GM10847 (cell line): ENCODE results near the gene LTBP3.

Experiments used
- POLR2A ChIP-seq: IDR thresholded peaks from 2 replicates; pipeline ENCODE4 v1.6.1; 2011; ENCODE audit not compliant: insufficient read length; ENCODE audit errors: extremely low read depth

The LTBP3 gene

DNA sequence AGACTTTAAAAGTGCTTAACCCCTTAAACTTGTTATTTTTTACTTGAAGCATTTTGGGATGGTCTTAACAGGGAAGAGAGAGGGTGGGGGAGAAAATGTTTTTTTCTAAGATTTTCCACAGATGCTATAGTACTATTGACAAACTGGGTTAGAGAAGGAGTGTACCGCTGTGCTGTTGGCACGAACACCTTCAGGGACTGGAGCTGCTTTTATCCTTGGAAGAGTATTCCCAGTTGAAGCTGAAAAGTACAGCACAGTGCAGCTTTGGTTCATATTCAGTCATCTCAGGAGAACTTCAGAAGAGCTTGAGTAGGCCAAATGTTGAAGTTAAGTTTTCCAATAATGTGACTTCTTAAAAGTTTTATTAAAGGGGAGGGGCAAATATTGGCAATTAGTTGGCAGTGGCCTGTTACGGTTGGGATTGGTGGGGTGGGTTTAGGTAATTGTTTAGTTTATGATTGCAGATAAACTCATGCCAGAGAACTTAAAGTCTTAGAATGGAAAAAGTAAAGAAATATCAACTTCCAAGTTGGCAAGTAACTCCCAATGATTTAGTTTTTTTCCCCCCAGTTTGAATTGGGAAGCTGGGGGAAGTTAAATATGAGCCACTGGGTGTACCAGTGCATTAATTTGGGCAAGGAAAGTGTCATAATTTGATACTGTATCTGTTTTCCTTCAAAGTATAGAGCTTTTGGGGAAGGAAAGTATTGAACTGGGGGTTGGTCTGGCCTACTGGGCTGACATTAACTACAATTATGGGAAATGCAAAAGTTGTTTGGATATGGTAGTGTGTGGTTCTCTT, 56.5 kb downstream of the LTBP3 start:
- no peak for TF ChIP-seq POLR2A

DNA sequence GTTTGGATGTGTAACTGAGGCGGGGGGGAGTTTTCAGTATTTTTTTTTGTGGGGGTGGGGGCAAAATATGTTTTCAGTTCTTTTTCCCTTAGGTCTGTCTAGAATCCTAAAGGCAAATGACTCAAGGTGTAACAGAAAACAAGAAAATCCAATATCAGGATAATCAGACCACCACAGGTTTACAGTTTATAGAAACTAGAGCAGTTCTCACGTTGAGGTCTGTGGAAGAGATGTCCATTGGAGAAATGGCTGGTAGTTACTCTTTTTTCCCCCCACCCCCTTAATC, 57.0 kb downstream of the LTBP3 start:
- no peak for TF ChIP-seq POLR2A

DNA sequence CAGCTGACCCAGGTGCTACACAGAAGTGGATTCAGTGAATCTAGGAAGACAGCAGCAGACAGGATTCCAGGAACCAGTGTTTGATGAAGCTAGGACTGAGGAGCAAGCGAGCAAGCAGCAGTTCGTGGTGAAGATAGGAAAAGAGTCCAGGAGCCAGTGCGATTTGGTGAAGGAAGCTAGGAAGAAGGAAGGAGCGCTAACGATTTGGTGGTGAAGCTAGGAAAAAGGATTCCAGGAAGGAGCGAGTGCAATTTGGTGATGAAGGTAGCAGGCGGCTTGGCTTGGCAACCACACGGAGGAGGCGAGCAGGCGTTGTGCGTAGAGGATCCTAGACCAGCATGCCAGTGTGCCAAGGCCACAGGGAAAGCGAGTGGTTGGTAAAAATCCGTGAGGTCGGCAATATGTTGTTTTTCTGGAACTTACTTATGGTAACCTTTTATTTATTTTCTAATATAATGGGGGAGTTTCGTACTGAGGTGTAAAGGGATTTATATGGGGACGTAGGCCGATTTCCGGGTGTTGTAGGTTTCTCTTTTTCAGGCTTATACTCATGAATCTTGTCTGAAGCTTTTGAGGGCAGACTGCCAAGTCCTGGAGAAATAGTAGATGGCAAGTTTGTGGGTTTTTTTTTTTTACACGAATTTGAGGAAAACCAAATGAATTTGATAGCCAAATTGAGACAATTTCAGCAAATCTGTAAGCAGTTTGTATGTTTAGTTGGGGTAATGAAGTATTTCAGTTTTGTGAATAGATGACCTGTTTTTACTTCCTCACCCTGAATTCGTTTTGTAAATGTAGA, 57.6 kb downstream of the LTBP3 start:
- peak; percentile 93 for TF ChIP-seq POLR2A

DNA sequence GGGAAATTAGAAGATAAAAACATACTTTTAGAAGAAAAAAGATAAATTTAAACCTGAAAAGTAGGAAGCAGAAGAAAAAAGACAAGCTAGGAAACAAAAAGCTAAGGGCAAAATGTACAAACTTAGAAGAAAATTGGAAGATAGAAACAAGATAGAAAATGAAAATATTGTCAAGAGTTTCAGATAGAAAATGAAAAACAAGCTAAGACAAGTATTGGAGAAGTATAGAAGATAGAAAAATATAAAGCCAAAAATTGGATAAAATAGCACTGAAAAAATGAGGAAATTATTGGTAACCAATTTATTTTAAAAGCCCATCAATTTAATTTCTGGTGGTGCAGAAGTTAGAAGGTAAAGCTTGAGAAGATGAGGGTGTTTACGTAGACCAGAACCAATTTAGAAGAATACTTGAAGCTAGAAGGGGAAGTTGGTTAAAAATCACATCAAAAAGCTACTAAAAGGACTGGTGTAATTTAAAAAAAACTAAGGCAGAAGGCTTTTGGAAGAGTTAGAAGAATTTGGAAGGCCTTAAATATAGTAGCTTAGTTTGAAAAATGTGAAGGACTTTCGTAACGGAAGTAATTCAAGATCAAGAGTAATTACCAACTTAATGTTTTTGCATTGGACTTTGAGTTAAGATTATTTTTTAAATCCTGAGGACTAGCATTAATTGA, 58.3 kb downstream of the LTBP3 start:
- TF ChIP-seq POLR2A = no peak

DNA sequence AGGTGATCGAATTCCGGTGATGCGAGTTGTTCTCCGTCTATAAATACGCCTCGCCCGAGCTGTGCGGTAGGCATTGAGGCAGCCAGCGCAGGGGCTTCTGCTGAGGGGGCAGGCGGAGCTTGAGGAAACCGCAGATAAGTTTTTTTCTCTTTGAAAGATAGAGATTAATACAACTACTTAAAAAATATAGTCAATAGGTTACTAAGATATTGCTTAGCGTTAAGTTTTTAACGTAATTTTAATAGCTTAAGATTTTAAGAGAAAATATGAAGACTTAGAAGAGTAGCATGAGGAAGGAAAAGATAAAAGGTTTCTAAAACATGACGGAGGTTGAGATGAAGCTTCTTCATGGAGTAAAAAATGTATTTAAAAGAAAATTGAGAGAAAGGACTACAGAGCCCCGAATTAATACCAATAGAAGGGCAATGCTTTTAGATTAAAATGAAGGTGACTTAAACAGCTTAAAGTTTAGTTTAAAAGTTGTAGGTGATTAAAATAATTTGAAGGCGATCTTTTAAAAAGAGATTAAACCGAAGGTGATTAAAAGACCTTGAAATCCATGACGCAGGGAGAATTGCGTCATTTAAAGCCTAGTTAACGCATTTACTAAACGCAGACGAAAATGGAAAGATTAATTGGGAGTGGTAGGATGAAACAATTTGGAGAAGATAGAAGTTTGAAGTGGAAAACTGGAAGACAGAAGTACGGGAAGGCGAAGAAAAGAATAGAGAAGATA, 59.0 kb downstream of the LTBP3 start, which contains the start of gene MALAT1:
TSS of gene MALAT1 (plus strand) at position 69 of the 736 bp plus-strand sequence.
- peak; percentile 100 for TF ChIP-seq POLR2A

DNA sequence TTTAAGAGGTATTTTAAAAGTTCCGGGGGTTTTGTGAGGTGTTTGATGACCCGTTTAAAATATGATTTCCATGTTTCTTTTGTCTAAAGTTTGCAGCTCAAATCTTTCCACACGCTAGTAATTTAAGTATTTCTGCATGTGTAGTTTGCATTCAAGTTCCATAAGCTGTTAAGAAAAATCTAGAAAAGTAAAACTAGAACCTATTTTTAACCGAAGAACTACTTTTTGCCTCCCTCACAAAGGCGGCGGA, 59.5 kb downstream of the LTBP3 start:
- TF ChIP-seq POLR2A = no peak

DNA sequence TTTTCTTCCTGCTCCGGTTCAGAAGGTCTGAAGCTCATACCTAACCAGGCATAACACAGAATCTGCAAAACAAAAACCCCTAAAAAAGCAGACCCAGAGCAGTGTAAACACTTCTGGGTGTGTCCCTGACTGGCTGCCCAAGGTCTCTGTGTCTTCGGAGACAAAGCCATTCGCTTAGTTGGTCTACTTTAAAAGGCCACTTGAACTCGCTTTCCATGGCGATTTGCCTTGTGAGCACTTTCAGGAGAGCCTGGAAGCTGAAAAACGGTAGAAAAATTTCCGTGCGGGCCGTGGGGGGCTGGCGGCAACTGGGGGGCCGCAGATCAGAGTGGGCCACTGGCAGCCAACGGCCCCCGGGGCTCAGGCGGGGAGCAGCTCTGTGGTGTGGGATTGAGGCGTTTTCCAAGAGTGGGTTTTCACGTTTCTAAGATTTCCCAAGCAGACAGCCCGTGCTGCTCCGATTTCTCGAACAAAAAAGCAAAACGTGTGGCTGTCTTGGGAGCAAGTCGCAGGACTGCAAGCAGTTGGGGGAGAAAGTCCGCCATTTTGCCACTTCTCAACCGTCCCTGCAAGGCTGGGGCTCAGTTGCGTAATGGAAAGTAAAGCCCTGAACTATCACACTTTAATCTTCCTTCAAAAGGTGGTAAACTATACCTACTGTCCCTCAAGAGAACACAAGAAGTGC, 60.0 kb downstream of the LTBP3 start:
- TF ChIP-seq POLR2A = peak; percentile 34

DNA sequence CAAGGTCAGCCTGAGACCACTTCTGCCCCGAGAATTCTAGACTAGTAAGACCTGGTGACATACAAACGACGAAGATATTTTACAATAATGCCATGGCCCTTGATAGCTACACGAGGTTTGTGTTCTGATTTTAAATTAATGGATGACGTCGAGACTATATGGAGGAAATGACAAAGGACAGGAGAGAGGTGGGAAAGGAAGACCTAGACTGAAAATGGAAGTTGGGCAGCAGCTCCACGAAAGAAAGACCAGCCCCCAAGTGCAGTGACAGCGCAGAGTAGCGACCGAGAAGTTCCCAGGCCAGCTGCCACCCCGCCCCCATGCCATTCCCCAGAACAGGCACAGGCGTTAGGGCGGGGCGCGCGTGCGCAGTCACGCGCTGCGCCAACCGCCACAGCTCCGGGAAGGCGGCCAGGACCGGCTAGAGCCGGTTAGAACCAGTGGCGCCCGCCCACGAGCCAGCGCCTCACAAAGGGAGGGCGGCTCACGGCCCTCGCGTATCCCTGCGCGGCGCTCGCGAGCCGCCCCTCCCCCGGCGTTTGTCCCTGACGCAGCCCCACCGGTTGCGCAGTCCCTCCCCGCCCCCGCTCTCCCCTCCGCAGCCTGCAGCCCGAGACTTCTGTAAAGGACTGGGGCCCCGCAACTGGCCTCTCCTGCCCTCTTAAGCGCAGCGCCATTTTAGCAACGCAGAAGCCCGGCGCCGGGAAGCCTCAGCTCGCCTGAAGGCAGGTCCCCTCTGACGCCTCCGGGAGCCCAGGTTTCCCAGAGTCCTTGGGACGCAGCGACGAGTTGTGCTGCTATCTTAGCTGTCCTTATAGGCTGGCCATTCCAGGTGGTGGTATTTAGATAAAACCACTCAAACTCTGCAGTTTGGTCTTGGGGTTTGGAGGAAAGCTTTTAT, 60.8 kb downstream of the LTBP3 start:
- TF ChIP-seq POLR2A = peak; percentile 44

DNA sequence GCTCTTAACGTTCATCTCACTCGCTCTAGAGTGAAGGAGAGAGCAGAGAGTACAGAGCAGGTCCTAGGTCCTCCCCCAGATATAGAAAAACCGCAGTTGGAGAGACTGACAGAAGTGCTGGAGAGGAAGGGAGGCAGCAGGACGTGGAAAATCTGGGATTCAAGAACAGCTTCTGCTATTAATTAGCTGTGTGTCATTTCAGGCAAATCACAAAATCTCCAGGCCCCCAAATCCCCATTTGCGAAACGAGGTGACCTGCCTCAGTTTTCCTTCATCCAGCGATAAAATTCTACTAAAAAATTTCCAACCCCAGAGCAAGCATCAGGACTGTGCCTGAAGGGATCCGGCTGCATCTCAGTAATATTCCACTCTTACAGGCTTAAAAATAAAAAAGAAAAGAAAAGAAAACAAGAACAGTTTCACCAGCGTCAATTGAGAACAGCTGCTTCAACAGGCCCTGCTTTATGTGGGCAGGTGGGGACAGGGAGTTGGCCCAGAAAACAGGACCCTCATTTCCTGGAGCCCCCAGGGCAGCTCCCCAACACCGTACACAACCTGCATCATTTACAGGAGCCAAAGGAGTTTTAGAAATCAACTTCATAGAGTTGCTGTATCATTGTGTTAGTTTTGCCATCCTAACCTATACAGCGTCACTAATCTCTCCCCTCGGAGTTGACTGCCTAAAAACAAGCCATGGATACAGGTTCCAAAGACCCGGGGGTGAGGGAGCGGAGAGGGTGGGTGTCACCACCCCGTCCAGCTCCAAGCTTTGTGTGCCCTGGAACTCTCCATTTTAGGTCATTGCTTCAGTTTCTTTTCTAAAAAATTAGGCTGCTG, 61.6 kb downstream of the LTBP3 start:
- TF ChIP-seq POLR2A = no peak

DNA sequence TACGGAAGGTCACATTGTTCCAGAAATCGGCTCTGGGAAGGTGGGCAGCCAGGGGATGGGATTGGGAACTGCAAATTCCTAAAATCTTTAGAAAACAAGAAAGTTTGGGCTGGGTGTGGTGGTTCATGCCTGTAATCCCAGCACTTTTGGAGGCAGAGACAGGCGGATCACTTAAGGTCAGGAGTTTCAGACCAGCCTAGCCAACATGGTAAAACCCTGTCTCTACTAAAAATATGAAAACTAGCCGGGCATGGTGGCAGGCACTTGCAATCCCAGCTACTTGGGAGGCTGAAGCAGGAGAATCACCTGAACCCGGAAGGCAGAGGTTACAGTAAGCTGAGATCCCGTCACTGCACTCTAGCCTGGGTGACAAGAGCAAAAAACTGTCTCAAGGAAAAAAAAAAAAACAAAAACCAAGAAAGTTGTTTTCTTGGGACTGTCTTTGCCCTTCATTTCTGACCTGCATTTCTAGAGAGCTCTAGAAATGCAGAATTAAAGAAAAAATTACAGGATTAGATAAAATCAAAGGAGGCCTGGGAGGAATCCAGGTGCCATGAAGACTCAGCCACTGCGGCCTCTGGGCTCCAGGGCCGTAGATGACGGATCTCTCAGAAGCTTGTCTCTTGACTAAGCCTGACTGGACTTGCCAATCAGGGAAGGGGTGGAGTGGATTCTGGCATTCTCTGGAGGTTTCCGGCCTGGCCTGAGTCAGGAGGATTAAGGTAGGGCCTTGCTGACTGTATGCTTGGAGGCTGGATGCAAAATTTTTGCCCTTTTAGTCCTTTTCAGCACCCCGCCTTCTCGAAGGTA, 64.6 kb downstream of the LTBP3 start:
- TF ChIP-seq POLR2A = no peak

DNA sequence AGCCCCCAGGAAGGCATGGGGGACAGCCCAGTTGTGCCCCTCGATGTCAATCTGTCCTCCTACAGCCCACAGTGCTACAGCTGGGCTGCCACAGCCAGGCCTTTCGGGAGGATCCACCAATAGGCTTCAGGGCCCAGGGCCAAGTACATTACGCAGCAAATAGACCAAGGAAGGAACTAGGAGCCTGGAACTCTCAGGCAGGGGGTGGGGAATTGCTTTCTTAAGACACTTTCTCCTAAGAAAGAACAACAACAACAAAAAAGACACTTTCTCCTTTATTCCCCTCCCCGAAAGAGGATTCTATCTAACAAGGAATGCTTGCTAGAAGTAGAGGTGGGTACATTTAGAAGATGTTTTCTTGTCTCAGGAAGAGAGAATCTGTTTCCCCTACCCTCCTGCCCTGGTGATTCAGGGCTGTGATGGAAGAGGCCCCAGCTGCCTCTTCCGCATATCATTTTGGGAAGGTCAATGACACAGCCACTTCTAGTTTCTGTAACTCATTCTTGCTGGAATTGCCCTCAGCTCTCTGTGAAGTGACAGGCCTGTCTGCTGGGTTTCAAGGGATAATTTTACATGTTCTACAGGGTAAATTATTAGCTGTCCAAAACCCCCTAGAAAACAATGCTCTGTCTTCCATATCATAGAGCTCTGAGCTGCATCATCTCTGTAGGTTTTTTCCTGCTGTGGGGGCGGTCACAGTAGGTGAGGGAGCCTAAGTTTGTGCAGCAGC, 65.4 kb downstream of the LTBP3 start:
- peak; percentile 10 for TF ChIP-seq POLR2A

DNA sequence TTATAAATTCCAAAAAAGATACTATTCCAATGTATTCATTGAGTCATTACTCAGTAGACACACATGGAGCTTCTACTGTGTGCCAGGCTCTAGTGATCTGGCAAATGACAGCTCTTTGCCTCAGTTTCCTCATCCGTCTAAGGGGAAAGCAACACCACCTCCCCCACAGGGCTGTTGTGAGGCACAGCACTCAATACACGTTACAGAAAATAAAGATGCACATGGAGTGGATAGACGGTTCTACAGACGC, 65.8 kb downstream of the LTBP3 start:
- TF ChIP-seq POLR2A = no peak
